ENCODE results near the gene FCRLA.

The FCRLA gene

GRCh38 chr1:161730050-161730564 lies 23.1 kb downstream of the FCRLA start:
- H3K27me3 ChIP-seq (ENCODE audit: insufficient read depth, low read length, poor library complexity, severe bottlenecking) = no peaks in the 10 kb centered on the region
- no peak overlapping the region for H2AFZ ChIP-seq (ENCODE audit: low read length)
- H3K4me2 ChIP-seq (ENCODE audit: low read depth, low read length, poor library complexity, severe bottlenecking) = no peak overlapping the region

DNA sequence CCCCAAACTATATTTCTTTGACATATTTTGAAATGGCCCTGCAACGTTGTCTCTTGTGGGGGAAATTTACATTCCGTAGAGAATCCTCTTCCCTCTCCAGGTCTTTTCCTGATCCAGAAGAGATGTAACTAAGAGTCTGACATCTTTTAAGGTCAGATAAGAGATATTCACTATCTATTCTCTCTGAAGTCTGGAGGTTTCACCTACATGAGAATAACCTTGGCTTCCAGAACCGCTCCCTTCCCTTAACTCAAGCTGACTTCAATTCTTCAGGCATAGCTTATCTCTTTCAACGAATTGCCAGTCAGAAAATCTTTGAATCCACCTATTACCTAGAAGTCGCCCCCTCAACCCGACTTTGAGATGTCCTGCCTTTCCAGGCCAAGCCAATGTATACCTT lies 24.2 kb downstream of the FCRLA start:
- Histone ChIP-seq H3K27me3 (ENCODE audit: insufficient read depth, low read length, poor library complexity, severe bottlenecking) (no peaks in the 10 kb centered on the region), H3K9me2 (replicated peaks; ENCODE audit: low read depth, low read length) (no peaks in the 10 kb centered on the region), H2AFZ (ENCODE audit: low read length) (no peak overlapping the region), H3K4me2 (ENCODE audit: low read depth, low read length, poor library complexity, severe bottlenecking) (no peak overlapping the region), H4K20me1 (ENCODE audit: insufficient read depth, low read length, poor library complexity, severe bottlenecking) (no peaks in the 10 kb centered on the region), H3K36me3 (ENCODE audit: insufficient read depth, low read length) (no peaks in the 10 kb centered on the region), H3K4me1 (ENCODE audit: insufficient read depth, low read length, poor library complexity, severe bottlenecking) (peaks cover 11% of the 10 kb centered on the region), H3K4me3 (ENCODE audit: low read length, poor library complexity, severe bottlenecking) (no peak overlapping the region), H3K79me2 (ENCODE audit: insufficient read depth, low read length) (no peaks in the 10 kb centered on the region), H3K9ac (ENCODE audit: low read depth, low read length, poor library complexity, severe bottlenecking) (no peak overlapping the region), H3K9me3 (ENCODE audit: insufficient read depth, low read depth, low read length) (no peaks in the 10 kb centered on the region), H3F3A (ENCODE audit: low read depth) (0 out of 2 replicates have a peak, but pooled peaks cover 4% of the 10 kb centered on the region)
- TF ChIP-seq EZH2phosphoT487 (IDR thresholded peaks at IDR 0.05; ENCODE audit: borderline replicate concordance) = no peak
- TF ChIP-seq, protein P1, sequence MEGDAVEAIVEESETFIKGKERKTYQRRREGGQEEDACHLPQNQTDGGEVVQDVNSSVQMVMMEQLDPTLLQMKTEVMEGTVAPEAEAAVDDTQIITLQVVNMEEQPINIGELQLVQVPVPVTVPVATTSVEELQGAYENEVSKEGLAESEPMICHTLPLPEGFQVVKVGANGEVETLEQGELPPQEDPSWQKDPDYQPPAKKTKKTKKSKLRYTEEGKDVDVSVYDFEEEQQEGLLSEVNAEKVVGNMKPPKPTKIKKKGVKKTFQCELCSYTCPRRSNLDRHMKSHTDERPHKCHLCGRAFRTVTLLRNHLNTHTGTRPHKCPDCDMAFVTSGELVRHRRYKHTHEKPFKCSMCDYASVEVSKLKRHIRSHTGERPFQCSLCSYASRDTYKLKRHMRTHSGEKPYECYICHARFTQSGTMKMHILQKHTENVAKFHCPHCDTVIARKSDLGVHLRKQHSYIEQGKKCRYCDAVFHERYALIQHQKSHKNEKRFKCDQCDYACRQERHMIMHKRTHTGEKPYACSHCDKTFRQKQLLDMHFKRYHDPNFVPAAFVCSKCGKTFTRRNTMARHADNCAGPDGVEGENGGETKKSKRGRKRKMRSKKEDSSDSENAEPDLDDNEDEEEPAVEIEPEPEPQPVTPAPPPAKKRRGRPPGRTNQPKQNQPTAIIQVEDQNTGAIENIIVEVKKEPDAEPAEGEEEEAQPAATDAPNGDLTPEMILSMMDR (conservative IDR thresholded peaks at IDR 0.05; ENCODE audit: low read length) = no peak

More at GRCh38 chr1:161730050-161730564, 23.1 kb downstream of the FCRLA start:
- no peaks in the 10 kb centered on the region for H3K9me2 ChIP-seq (replicated peaks; ENCODE audit: low read depth, low read length)
- H4K20me1 ChIP-seq (ENCODE audit: insufficient read depth, low read length, poor library complexity, severe bottlenecking) = no peaks in the 10 kb centered on the region
- no peak overlapping the region for H3K9ac ChIP-seq (ENCODE audit: low read depth, low read length, poor library complexity, severe bottlenecking)
- no peak overlapping the region for H3K4me3 ChIP-seq (ENCODE audit: low read length, poor library complexity, severe bottlenecking)
- TF ChIP-seq, protein P1 (conservative IDR thresholded peaks at IDR 0.05; ENCODE audit: low read length) = no peak
- TF ChIP-seq EZH2phosphoT487 (IDR thresholded peaks at IDR 0.05; ENCODE audit: borderline replicate concordance) = no peak
- peaks cover 19% of the 10 kb centered on the region for H3K4me1 ChIP-seq (ENCODE audit: insufficient read depth, low read length, poor library complexity, severe bottlenecking)
- H3K36me3 ChIP-seq (ENCODE audit: insufficient read depth, low read length) = no peaks in the 10 kb centered on the region
- H3K79me2 ChIP-seq (ENCODE audit: insufficient read depth, low read length) = no peaks in the 10 kb centered on the region
- H3F3A ChIP-seq (ENCODE audit: low read depth) = 0 out of 2 replicates have a peak, but pooled peaks cover 4% of the 10 kb centered on the region
- H3K9me3 ChIP-seq (ENCODE audit: insufficient read depth, low read depth, low read length) = no peaks in the 10 kb centered on the region

DNA sequence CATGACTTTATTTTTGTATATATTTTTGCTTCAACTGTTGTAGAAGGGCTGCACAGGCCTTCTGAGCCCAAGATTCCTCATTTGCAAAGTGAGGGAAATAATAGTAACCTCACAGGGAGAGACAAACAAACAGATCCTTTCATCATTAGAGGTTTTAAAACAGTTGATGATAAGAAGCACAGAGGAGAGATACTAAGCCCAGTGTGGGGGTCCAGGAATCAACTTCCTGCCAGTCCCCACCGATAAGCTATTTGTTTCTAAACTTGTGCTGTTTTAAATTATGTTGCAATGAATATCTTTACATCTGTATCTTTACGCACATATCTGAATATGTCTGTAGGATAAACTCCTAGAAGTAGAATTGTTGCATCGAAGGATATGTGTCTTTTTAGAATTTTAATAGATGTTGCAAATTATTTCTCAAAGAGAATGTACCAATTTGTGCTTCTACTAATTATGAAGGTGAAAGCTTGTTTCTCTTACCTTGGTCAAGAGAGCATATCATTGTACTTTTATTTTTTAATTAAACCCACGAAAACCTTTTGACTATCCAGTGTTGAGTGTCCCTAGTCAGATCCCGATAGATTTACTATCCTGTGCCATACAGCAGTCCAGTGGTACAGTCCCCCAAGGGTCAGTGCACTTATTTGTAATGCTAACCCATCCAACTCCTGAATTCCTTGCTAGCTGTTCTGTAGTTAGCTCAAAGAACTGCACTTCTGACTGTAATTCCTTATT lies 25.1 kb downstream of the FCRLA start:
- TF ChIP-seq, protein P1 (conservative IDR thresholded peaks at IDR 0.05; ENCODE audit: low read length) = no peak
- TF ChIP-seq EZH2phosphoT487 (IDR thresholded peaks at IDR 0.05; ENCODE audit: borderline replicate concordance) = no peak

More for the DNA sequence above, 25.1 kb downstream of the FCRLA start:
- Histone ChIP-seq H3K79me2 (ENCODE audit: insufficient read depth, low read length) (no peaks in the 10 kb centered on the region), H3K27me3 (ENCODE audit: insufficient read depth, low read length, poor library complexity, severe bottlenecking) (no peaks in the 10 kb centered on the region), H4K20me1 (ENCODE audit: insufficient read depth, low read length, poor library complexity, severe bottlenecking) (no peaks in the 10 kb centered on the region), H3K9me2 (replicated peaks; ENCODE audit: low read depth, low read length) (no peaks in the 10 kb centered on the region), H3K9ac (ENCODE audit: low read depth, low read length, poor library complexity, severe bottlenecking) (no peak overlapping the region), H3K4me1 (ENCODE audit: insufficient read depth, low read length, poor library complexity, severe bottlenecking) (peaks cover 11% of the 10 kb centered on the region), H3K4me3 (ENCODE audit: low read length, poor library complexity, severe bottlenecking) (no peak overlapping the region), H3K36me3 (ENCODE audit: insufficient read depth, low read length) (no peaks in the 10 kb centered on the region), H3K9me3 (ENCODE audit: insufficient read depth, low read depth, low read length) (no peaks in the 10 kb centered on the region), H2AFZ (ENCODE audit: low read length) (no peak overlapping the region), H3K4me2 (ENCODE audit: low read depth, low read length, poor library complexity, severe bottlenecking) (no peak overlapping the region), H3F3A (ENCODE audit: low read depth) (0 out of 2 replicates have a peak, but pooled peaks cover 3% of the 10 kb centered on the region)

Data from Loucy (cell line).